HG02852 (cell line): ENCODE results near the gene TBPL1.
"Not testable (repeated sequence)": the region's sequence is repeated elsewhere in the genome, so short reads cannot be mapped to it uniquely, and the experiment has no call there.

Experiments
- ATAC-seq: cut with Tn5 transposase; IDR thresholded peaks from one replicate; pipeline ENCODE4 v1.9.1; 2021; ENCODE audit warnings: mild to moderate bottlenecking, moderate library complexity; ENCODE audit not compliant: unreplicated experiment

TBPL1 gene

GRCh38 chr6:133951881-133952814 is 876 bp upstream of the TBPL1 start:
- ATAC-seq = peak; percentile 44

- no peak for ATAC-seq
These were observed 801 bp downstream of the TBPL1 start for GRCh38 chr6:133953634-133954415.

DNA sequence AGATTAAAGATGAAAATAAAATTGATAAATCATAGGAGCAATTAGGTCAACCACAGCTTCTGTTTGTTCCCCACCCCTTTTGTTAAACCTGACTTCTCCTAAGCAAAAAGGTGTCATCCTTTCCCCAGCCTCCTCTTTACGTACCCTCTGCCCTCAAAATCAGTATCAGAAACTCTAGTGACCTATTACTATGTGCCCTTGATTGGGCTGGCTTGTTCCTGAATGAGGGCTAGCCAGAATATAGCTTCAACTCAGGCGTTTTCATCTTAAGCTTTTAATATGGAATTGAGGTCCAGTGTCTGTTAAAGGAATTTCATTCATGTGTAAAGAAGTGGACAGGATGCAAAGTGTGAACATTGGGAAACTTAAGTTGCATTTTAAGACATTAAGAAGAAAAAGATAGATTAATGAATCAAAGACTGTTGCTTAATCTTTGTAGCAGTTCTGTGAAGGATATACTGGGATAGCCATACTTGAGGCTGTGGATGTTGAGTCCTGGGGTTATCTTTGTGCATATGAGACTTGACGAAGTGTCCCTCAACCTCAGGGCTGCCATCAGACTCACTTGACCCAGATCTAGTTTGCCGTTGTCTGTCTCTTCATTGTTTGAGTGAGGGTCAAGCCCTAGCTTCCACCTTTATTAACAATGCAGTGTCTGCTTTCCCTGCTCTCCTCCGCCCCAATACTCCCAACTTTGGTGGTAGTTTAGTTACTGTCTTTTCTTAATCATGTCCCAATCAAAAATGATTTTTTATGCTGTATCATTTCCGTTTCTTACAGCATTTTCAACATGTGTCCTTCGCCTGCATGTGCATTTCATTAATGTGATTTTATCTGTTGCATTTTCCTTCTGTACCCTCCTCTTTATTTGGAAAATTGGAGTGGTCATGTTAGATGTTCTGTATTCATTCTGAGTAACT is 1.9 kb downstream of the TBPL1 start:
- ATAC-seq = no peak

DNA sequence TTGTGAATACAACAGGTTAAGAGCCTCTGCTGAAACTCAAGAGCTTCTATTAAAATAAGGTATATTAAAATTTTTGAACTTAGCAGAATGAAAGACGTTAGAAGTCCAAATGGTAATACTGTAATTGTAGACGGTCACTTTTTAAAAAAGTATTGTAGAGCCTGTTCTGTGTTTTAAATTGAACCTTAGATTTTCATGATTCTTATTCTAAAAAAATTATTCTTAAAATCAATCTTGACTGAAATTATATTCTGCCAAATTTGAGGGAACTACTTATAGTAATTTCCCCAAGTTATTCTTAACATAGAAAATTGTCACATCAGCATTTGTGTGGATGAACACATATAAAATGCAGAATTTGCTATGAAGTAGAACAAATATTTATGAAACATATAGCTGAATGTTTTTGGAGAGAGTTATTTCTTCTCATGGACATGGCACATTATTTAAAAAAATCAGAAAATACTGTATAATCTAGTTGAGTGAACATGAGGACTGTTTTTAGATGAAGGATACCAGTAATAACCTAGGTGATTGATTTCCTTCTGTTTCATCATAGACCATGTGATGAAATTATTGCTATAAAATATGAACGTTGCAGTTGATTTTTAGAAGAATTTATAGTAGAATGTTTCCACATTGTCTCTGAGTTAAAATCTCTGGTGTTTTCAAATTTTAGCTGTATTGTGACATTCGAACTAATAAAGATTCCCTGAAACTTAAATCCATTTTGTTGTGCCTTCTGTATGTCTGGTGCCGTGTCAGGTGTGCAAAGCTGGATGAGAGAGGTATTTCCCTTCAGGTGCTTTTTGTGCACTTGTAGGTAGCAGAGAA is 2.8 kb downstream of the TBPL1 start:
- ATAC-seq = no peak

DNA sequence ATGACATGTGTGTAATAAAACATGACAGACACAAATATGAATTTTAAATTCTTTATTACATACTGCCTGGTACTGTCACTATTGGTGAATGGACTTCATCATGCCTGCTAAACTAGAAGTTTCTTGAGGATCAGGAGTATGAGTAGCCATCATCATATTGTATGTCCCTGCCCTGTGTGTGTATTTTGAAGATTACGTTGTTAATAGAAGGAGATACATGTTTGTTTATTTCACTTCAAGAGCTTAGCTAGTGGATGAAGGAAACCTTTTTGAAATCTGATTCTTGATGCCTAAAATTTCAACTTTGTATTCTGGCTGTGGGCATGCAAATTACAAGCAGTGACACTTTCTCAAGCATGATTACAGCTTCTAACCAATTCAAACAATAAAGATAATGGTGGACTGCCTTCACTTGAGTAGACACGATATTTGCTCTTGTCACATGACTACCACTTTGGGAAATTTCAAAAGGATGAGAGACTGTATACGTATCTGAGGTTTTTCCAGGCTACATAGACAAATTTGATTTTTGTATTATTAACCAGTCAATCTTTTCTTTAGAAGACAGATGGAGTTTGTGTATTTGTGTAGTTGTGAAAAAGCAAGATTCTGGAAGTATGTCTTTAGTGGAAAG is 3.5 kb downstream of the TBPL1 start:
- no peak for ATAC-seq

DNA sequence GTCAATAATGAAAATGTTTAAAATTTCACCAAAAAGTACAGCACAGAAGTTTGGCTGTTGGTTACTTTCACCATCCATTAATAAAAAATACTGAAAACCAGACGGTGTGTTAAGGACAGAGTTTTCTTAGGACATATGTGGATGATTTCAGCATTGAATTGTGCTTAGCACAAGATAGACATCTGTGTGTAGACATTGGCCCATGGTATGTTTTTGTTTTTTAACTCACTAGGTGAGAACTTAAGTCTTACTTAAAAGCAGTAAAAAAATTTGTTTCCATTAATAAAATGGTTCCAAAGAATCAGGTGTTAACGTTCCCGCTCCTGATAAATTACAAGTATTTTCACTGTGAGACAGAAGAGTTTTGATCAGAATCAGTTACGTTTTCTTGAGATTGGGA is 4.2 kb downstream of the TBPL1 start:
- ATAC-seq = no peak

DNA sequence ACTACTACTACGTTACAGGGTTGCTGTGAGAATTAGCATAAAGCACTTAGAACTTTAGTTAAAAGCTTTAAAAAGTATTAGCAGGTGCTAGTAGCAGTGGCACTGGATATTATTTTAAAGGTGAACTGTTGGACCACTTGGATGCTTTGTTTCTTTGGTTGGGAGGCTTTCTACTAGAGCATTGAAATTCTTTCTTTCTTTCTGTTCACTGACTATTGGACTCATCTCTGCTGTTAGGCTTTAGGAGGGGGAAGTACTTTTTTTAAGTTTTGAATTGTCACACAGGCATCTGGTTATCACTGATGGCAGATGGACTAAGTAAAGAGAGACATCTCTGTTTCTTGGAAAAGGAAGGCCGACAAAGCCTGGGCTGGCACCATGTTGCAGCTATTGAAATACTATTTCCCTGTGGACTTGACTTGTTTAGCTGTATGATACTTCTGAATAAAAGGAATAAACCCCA is 4.8 kb downstream of the TBPL1 start:
- no peak for ATAC-seq

GRCh38 chr6:133958791-133959190 is 5.8 kb downstream of the TBPL1 start:
- ATAC-seq = no peak

GRCh38 chr6:133959667-133960368 is 6.8 kb downstream of the TBPL1 start:
- ATAC-seq = no peak

DNA sequence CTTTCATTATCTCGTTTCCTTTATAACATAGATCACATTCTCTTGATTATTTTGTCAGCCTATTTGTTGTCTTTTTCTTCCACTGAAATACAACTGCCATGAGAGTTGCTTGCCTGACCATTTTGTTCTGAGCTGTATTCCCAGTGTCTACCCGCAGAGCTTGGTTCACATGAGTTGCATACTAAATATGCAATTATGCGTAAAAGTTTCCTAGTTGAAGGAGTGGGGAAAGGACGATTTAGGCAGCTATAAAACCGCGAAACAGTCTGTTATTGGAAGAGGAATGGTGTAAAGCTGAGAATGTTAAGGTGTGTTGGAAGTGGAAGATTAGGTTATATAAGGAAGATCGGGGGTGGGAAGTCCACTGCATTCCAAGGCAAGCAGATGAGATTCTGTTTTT is 8.8 kb downstream of the TBPL1 start:
- ATAC-seq = no peak

GRCh38 chr6:133964052-133964451 is 11.0 kb downstream of the TBPL1 start:
- no peak for ATAC-seq

DNA sequence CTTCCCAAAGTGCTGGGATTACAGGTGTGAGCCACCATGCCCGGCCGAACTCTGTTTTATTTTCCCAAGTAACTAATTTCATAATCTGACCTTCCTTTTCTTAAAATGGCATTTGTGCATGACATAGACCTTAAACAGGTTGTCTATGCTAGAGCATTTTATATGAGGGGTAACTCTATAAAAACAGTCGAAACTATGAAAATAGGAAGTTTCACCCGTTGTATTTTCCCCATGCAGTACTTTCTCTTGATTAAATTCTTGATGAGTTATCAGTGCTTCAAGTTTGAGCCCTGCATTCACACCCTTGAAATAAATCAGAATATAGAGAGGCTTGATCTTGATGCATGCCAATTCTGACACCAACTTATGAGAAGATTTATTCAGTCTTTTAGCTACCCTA is 11.7 kb downstream of the TBPL1 start:
- ATAC-seq = no peak

GRCh38 chr6:133965817-133966360 is 12.9 kb downstream of the TBPL1 start:
- no peak for ATAC-seq

GRCh38 chr6:133966654-133967329 is 13.8 kb downstream of the TBPL1 start:
- ATAC-seq = peak; percentile 90

- ATAC-seq = no peak
These were observed 14.3 kb downstream of the TBPL1 start for GRCh38 chr6:133967347-133967746.

GRCh38 chr6:133967835-133968234 is 14.8 kb downstream of the TBPL1 start:
- not testable (repeated sequence) for ATAC-seq

- ATAC-seq = no peak
These were observed 16.4 kb downstream of the TBPL1 start for GRCh38 chr6:133969285-133969920.

DNA sequence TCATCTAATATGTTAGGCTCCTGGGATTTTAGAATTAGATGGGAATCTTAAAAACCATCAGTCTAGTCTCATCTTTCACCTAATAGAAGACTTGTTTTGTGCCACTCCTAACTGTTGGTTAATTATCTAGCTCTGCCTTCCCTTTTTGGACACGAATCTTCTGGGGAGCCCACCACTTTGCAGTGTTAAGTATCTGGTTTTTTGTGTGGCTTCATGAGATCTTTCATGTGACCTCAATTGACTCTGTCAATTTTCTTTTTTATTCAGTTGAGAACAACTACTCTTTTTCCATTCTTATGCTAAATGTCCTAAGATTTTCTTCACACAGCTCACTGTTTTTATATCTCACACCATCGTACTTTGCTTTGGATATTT is 16.9 kb downstream of the TBPL1 start:
- ATAC-seq = no peak
